GM10248 (cell line): ENCODE results near the gene CRIP1.

Source experiments
- CTCF ChIA-PET: fragments of 300-600 bp; sonication (Branson Sonifier 250); formaldehyde crosslinking; extraction: SDS; loops from one replicate; lab custom pipeline; 2021; ENCODE audit warnings: antibody characterized with exemption; lab: Yijun Ruan, JAX
- POLR2A ChIA-PET: fragments of 350-650 bp; sonication (Branson Sonifier 250); formaldehyde crosslinking; extraction: SDS; loops from one replicate; lab custom pipeline; 2020; ENCODE audit warnings: antibody characterized with exemption; lab: Yijun Ruan, JAX
- DNase-seq: peaks from one replicate; pipeline ENCODE4 v3.0.0; 2012; ENCODE audit errors: extremely low spot score
- TF ChIP-seq, protein P1 (sequence below): IDR thresholded peaks from 2 replicates; pipeline ENCODE4 v1.5.1; 2012; ENCODE audit warnings: mild to moderate bottlenecking, low read depth; ENCODE audit errors: extremely low read depth, missing control alignments, control extremely low read depth

The CRIP1 gene, protein sequence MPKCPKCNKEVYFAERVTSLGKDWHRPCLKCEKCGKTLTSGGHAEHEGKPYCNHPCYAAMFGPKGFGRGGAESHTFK

DNA sequence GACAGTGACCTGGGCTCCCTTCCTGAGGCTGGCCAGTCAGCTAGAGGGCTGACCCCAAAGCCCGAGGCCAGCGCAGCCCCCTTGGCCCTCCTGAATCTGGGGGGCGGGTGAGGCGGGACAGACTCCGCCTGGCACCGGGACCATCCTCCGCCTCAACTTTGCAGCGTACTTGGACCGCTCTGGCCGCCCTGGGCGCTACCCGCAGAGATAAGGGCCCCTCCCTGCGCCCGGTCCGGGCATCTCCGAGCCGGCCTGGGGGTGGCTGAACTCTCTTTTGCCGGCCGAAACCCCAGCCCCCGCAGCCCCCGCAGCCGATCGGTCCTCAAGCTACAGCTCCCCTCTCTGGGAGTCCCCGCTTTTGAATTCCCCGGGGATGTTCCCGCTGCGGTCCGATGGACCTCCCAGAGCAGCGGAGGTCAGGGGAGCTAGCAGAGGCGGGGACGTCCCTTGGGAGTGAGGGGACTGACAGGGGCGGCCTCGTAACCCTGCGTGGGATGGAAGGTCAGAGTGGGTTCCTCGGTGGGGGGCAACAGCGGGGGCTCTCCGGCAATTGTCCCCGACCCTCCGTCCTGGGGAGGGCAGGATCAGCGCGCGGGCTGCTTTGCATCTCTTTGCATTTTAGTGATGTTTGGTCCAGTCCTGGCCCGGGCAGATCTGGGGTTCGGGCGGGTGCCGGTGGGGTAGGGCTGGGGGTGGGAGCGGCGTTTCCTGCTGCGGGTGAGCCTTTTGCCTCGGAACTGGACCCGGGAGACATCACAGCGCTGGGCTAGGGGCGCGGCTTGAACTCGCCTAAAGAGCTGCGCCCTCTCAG, at the start of gene CRIP1:
CRIP1 (plus strand) TSS at position 724 of the 811 bp plus-strand sequence. CDS start 374 bp downstream, outside the sequence.
- CTCF ChIA-PET = interaction anchor here (1.5 kb wide), 2 partner anchors 15 to 115 kb away, joined by 4 to 5 read pairs; no protein-coding TSS in a partner anchor
- POLR2A ChIA-PET = interaction anchor here (0.8 kb wide), 1 partner anchor 1970 kb away, joined by 3 read pairs; no protein-coding TSS in a partner anchor
- TF ChIP-seq, protein P1, sequence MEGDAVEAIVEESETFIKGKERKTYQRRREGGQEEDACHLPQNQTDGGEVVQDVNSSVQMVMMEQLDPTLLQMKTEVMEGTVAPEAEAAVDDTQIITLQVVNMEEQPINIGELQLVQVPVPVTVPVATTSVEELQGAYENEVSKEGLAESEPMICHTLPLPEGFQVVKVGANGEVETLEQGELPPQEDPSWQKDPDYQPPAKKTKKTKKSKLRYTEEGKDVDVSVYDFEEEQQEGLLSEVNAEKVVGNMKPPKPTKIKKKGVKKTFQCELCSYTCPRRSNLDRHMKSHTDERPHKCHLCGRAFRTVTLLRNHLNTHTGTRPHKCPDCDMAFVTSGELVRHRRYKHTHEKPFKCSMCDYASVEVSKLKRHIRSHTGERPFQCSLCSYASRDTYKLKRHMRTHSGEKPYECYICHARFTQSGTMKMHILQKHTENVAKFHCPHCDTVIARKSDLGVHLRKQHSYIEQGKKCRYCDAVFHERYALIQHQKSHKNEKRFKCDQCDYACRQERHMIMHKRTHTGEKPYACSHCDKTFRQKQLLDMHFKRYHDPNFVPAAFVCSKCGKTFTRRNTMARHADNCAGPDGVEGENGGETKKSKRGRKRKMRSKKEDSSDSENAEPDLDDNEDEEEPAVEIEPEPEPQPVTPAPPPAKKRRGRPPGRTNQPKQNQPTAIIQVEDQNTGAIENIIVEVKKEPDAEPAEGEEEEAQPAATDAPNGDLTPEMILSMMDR = no peak
- no peak for DNase-seq

DNA sequence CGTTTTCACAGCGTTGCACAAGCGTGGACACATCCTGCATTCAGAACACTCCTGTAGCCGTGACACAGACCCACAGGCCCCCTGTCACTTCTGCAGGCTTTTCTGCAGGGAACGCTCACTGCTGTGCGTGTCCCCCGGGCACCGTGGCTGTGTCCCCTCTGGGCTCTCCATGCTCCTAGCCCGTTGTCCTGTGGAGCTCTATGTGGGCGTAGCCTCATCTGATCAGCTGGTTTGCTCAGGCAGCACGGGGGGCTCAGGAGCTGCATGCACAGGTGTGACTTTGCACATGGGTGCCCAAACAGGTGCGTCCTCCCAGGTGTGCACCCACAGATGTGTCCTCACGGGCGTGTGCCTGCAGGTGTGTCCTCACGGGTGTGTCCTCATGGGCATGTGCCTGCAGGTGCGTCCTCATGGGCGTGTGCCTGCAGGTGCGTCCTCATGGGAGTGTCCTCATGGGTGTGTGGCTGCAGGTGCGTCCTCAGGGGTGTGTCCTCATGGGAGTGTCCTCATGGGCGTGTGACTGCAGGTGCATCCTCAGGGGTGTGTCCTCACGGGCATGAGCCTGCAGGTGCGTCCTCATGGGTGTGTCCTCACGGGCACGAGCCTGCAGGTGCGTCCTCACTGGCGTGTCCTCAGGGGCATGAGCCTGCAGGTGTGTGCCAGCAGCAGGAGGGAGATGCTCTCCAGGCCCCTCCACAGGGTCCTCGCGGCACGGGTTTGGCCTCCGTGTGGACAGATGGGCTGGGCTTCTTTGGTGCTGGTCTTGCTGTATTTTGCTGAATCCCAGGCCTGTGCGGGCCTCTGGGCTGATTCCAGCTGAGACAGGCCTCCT, 49.6 kb upstream of the CRIP1 start:
- POLR2A ChIA-PET = no interaction called here
- CTCF ChIA-PET = interaction anchor here (1.3 kb wide), 1 partner anchor 10 kb away, joined by 3 read pairs; no protein-coding TSS in a partner anchor
- TF ChIP-seq, protein P1 = no peak
- DNase-seq = no peak

DNA sequence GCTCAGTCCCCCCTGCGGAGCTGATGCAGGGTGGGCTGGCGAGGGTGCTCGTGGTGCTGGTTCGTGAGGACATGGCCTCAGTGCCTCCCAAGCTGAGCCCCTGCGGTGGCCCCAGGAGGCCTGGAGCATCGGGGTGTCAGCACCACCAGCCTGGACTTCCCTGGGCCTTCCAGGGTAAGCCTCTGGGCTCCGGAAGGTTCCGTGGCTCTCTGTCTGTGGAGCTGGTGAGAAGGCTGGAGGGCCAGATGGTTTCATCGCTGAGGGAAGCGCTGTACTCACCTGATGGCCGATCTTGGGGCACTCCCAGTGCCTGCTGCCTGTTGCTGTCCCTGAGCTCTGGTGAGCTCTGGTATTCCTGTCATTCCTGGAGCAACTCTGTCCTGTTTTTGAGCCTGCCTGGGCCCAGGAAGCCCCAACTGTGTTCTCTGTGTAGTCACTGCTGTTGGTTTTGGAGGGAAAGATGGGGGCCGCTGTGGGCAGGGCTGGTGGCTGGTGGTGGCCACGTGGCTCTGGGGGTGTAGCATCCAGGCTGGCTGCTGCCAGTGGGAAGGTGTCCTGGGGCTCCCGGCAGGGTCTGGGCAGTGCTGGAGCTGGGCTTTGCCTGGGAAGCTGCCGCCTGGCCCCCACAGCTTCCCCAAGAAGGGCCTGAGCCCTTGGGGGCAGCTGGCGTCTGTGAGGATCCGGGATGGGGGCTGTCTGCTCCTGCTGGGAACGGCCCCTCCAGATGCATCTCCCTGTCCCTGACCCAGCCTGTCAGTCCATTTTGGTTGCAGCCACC, 48.8 kb upstream of the CRIP1 start:
- TF ChIP-seq, protein P1 = no peak
- POLR2A ChIA-PET = no interaction called here
- no peak for DNase-seq
- CTCF ChIA-PET = interaction anchor here (1.3 to 1.8 kb wide), 3 partner anchors 9 to 52 kb away, joined by 3 to 7 read pairs (median 6); no protein-coding TSS in a partner anchor

DNA sequence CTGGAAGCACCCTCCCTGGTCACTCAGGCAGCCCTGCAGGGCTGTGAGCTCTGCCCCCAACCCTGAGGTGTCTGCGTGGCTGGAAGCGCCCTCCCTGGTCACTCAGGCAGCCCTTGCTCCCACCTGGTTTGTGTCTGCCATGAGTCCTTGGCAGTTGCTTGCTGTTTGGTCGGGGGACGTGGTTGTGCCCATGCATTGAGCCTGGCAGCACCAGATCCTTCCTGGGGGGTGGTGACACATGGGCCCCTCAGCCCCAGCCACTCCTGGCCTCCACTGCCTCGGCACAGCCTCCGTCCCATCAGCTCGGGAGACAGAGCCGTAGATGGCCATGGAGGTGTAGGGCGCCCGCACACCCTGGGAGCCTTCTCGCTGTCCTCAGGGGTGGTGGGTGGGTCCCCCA, 47.5 kb upstream of the CRIP1 start:
- ChIA-PET CTCF (interaction anchor here (1.5 to 1.8 kb wide), 2 partner anchors 36 to 50 kb away, joined by 6 to 7 read pairs; no protein-coding TSS in a partner anchor), POLR2A (no interaction called here)
- TF ChIP-seq, protein P1 = no peak
- DNase-seq = no peak

DNA sequence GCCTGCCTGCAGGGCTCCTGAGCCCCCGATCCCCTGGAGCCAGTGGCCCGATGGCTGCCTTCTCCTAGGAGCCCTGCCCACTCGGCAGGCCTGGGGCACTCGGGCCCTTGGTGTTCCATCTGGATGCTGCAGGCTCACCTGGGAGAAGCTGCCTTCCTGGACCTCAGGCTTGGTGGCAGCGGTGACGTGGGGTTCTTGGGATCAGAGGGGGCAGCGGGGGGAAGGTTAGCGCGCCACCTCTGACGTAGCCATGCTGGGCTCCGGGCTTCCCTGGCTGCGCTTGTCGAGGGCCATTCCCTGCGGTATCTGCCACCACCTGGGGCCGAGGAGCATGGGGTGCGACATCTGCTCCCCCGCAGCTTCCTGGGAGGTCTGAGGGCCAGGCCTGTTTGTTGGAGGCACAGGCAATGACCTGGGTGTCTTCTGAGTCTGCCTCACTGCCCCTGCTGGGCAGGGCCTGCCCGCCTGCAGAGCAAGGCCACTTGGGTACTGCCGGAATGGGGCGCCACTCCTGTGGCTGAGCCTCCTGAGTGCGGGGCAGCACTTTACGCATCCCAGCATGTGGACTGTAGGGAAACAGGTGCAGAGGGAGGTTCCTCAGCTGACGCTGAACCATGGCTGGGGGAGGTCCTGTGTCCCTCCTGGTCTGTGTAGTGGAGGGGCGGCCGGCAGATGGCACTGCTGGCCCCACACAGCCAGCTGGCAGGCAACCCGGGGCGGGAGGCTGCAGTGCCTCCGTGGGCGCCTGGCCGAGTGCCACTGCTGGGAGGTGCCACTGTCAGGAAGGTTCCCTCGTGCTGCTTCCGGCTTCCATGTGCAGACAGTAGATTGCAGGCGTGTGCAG, 46.8 kb upstream of the CRIP1 start:
- TF ChIP-seq, protein P1 = no peak
- CTCF ChIA-PET = no interaction called here
- POLR2A ChIA-PET = no interaction called here
- no peak for DNase-seq
